SK-N-SH treated with all-trans-retinoic acid at 6 μM for 48 hours (cell line): Measurements from ENCODE around the gene IRS2.

Experiments
- ATAC-seq: fragments of 200-7000 bp; cut with Tn5 transposase; 3 replicates; pipeline ENCODE4 v1.9.1; 2020; ENCODE audit warnings: mild to moderate bottlenecking, moderate library complexity
- ARNTL ChIP-seq: fragments of 450-650 bp; formaldehyde crosslinking; IDR thresholded peaks from 2 replicates; pipeline ENCODE4 v1.5.0; 2020; ENCODE audit warnings: low read depth, mild to moderate bottlenecking, moderate library complexity, borderline replicate concordance
- BACH2 ChIP-seq: fragments of 250-450 bp; sonication (Bioruptor Pico); IDR thresholded peaks from 2 replicates; pipeline ENCODE4 v1.9.0; 2021; ENCODE audit warnings: mild to moderate bottlenecking, borderline replicate concordance
- CSRNP3 ChIP-seq: fragments of 250-450 bp; sonication (Bioruptor Pico); IDR thresholded peaks from 2 replicates; pipeline ENCODE4 v1.5.1; 2021; ENCODE audit warnings: mild to moderate bottlenecking, moderate library complexity
- ESRRG ChIP-seq: fragments of 250-450 bp; sonication (Bioruptor Pico); IDR thresholded peaks from 2 replicates; pipeline ENCODE4 v1.6.1; 2021; ENCODE audit warnings: mild to moderate bottlenecking
- GLIS3 ChIP-seq: fragments of 250-450 bp; sonication (Bioruptor Pico); IDR thresholded peaks from 2 replicates; pipeline ENCODE4 v1.5.0; 2020; ENCODE audit warnings: mild to moderate bottlenecking, moderate library complexity
- ISL1 ChIP-seq: fragments of 250-450 bp; sonication (Bioruptor Pico); IDR thresholded peaks from 2 replicates; pipeline ENCODE4 v2.1.2; 2022; ENCODE audit warnings: mild to moderate bottlenecking, moderate library complexity
- OSR1 ChIP-seq: fragments of 250-450 bp; sonication (Bioruptor Pico); IDR thresholded peaks from 2 replicates; pipeline ENCODE4 v1.8.0; 2022; ENCODE audit warnings: moderate library complexity, mild to moderate bottlenecking, inconsistent platforms
- PPARA ChIP-seq: fragments of 250-450 bp; sonication (Bioruptor Pico); IDR thresholded peaks from 2 replicates; pipeline ENCODE4 v1.5.0; 2020; ENCODE audit warnings: mild to moderate bottlenecking, borderline replicate concordance
- RARB ChIP-seq: fragments of 250-450 bp; sonication (Bioruptor Pico); IDR thresholded peaks from 2 replicates; pipeline ENCODE4 v1.8.0; 2021; ENCODE audit warnings: mild to moderate bottlenecking, moderate library complexity
- SNAI2 ChIP-seq: fragments of 250-450 bp; sonication (Bioruptor Pico); IDR thresholded peaks from 2 replicates; pipeline ENCODE4 v1.5.0; 2020; ENCODE audit warnings: mild to moderate bottlenecking, moderate library complexity
- TCF4 ChIP-seq: fragments of 250-450 bp; sonication (Bioruptor Pico); IDR thresholded peaks from 2 replicates; pipeline ENCODE4 v1.8.0; 2021; ENCODE audit warnings: mild to moderate bottlenecking, moderate library complexity, borderline replicate concordance
- TOX ChIP-seq: fragments of 250-450 bp; sonication (Bioruptor Pico); IDR thresholded peaks from 2 replicates; pipeline ENCODE4 v1.8.0; 2021; ENCODE audit warnings: mild to moderate bottlenecking, moderate library complexity, borderline replicate concordance
- ZC3H10 ChIP-seq: fragments of 250-450 bp; sonication (Bioruptor Pico); IDR thresholded peaks from 2 replicates; pipeline ENCODE4 v1.5.1; 2021; ENCODE audit warnings: mild to moderate bottlenecking, moderate library complexity
- ZFP3 ChIP-seq: fragments of 250-450 bp; sonication (Bioruptor Pico); IDR thresholded peaks from 2 replicates; pipeline ENCODE4 v1.5.0; 2020; ENCODE audit warnings: mild to moderate bottlenecking, moderate library complexity
- ZFP30 ChIP-seq: fragments of 450-650 bp; formaldehyde crosslinking; IDR thresholded peaks from 2 replicates; pipeline ENCODE4 v1.5.0; 2022; ENCODE audit warnings: mild to moderate bottlenecking, moderate library complexity
- ZNF565 ChIP-seq: fragments of 450-650 bp; formaldehyde crosslinking; conservative IDR thresholded peaks from 2 replicates; pipeline ENCODE4 v1.5.0; 2020; ENCODE audit warnings: low read depth, mild to moderate bottlenecking, moderate library complexity
- ZNF70 ChIP-seq: fragments of 450-650 bp; formaldehyde crosslinking; IDR thresholded peaks from 2 replicates; pipeline ENCODE4 v1.5.0; 2020; ENCODE audit warnings: mild to moderate bottlenecking, moderate library complexity
- ZNF8 ChIP-seq: fragments of 450-650 bp; formaldehyde crosslinking; IDR thresholded peaks from 2 replicates; pipeline ENCODE4 v1.5.0; 2020; ENCODE audit warnings: mild to moderate bottlenecking, moderate library complexity
- TF ChIP-seq, protein P1 (sequence below): fragments of 250-450 bp; sonication (Bioruptor Pico); IDR thresholded peaks from 2 replicates; pipeline ENCODE4 v1.5.0; 2020; ENCODE audit warnings: mild to moderate bottlenecking, moderate library complexity
- TF ChIP-seq, protein P2 (sequence below): fragments of 250-450 bp; sonication (Bioruptor Pico); IDR thresholded peaks from 2 replicates; pipeline ENCODE4 v1.8.0; 2021; ENCODE audit warnings: low read depth, mild to moderate bottlenecking, moderate library complexity, borderline replicate concordance
- TF ChIP-seq, protein P3 (sequence below): fragments of 250-450 bp; sonication (Bioruptor Pico); IDR thresholded peaks from 2 replicates; pipeline ENCODE4 v1.8.0; 2020; ENCODE audit warnings: mild to moderate bottlenecking, moderate library complexity, borderline replicate concordance

The IRS2 gene

GRCh38 chr13:109717686-109718085 lies 68.7 kb downstream of the IRS2 start:
- TF ChIP-seq, protein P1, sequence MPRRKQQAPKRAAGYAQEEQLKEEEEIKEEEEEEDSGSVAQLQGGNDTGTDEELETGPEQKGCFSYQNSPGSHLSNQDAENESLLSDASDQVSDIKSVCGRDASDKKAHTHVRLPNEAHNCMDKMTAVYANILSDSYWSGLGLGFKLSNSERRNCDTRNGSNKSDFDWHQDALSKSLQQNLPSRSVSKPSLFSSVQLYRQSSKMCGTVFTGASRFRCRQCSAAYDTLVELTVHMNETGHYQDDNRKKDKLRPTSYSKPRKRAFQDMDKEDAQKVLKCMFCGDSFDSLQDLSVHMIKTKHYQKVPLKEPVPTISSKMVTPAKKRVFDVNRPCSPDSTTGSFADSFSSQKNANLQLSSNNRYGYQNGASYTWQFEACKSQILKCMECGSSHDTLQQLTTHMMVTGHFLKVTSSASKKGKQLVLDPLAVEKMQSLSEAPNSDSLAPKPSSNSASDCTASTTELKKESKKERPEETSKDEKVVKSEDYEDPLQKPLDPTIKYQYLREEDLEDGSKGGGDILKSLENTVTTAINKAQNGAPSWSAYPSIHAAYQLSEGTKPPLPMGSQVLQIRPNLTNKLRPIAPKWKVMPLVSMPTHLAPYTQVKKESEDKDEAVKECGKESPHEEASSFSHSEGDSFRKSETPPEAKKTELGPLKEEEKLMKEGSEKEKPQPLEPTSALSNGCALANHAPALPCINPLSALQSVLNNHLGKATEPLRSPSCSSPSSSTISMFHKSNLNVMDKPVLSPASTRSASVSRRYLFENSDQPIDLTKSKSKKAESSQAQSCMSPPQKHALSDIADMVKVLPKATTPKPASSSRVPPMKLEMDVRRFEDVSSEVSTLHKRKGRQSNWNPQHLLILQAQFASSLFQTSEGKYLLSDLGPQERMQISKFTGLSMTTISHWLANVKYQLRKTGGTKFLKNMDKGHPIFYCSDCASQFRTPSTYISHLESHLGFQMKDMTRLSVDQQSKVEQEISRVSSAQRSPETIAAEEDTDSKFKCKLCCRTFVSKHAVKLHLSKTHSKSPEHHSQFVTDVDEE (CRISPR knock-in tag) = no peak
- TF ChIP-seq BACH2 (CRISPR knock-in tag) = no peak
- no peak for ATAC-seq

DNA sequence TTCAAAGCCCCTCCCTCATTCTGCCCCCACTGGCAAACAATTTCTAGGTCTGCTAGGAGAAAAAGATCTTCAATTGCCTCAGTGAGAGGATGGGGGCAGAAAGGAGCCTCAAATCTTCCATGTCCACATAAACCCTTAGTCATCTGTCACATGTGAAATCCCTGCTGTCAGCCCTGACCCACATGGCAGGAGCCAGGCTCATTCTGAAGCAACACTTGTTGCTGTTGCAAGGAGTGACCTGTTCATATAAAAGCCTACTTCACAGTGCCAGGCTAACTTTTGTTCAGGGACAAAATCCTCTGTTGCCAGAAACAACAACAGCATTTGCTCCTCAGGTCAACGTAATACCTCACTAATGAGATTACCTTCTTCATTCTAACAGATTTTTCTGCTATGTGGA lies 70.5 kb downstream of the IRS2 start:
- ATAC-seq = no peak
- TF ChIP-seq, protein P1 (CRISPR knock-in tag) = no peak
- TF ChIP-seq, protein P2, sequence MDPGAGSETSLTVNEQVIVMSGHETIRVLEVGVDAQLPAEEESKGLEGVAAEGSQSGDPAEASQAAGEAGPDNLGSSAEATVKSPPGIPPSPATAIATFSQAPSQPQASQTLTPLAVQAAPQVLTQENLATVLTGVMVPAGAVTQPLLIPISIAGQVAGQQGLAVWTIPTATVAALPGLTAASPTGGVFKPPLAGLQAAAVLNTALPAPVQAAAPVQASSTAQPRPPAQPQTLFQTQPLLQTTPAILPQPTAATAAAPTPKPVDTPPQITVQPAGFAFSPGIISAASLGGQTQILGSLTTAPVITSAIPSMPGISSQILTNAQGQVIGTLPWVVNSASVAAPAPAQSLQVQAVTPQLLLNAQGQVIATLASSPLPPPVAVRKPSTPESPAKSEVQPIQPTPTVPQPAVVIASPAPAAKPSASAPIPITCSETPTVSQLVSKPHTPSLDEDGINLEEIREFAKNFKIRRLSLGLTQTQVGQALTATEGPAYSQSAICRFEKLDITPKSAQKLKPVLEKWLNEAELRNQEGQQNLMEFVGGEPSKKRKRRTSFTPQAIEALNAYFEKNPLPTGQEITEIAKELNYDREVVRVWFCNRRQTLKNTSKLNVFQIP (CRISPR knock-in tag) = no peak
- no peak for TF ChIP-seq TCF4
- TF ChIP-seq ARNTL = no peak
- no peak for TF ChIP-seq OSR1
- TF ChIP-seq ZFP3 (CRISPR knock-in tag) = no peak
- TF ChIP-seq CSRNP3 = no peak
- TF ChIP-seq ISL1 = no peak
- TF ChIP-seq, protein P3, sequence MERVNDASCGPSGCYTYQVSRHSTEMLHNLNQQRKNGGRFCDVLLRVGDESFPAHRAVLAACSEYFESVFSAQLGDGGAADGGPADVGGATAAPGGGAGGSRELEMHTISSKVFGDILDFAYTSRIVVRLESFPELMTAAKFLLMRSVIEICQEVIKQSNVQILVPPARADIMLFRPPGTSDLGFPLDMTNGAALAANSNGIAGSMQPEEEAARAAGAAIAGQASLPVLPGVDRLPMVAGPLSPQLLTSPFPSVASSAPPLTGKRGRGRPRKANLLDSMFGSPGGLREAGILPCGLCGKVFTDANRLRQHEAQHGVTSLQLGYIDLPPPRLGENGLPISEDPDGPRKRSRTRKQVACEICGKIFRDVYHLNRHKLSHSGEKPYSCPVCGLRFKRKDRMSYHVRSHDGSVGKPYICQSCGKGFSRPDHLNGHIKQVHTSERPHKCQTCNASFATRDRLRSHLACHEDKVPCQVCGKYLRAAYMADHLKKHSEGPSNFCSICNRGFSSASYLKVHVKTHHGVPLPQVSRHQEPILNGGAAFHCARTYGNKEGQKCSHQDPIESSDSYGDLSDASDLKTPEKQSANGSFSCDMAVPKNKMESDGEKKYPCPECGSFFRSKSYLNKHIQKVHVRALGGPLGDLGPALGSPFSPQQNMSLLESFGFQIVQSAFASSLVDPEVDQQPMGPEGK = no peak
- TF ChIP-seq ESRRG (CRISPR knock-in tag) = no peak
- no peak for TF ChIP-seq BACH2 (CRISPR knock-in tag)
- no peak for TF ChIP-seq ZFP30
- no peak for TF ChIP-seq RARB (CRISPR knock-in tag)
- TF ChIP-seq TOX (CRISPR knock-in tag) = no peak
- TF ChIP-seq ZNF565 (CRISPR knock-in tag) = no peak
- TF ChIP-seq SNAI2 = no peak
- TF ChIP-seq ZNF8 (CRISPR knock-in tag) = no peak

DNA sequence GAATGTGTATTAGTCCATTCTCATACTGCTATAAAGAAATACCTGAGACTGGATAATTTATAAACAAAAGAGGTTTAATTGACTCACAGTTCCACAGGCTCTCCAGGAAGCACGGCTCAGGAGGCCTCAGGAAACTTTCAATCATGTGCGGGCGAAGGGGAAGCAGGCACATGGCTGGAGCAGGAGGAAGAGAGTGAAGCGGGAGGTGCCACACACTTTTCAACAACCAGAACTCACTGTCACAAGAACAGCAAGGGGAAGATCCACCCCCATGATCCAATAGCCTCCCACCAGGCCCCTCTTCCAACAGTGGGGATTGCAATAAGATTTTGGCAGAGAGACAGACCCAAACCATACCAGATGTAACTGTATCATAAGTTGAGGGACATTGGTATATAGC lies 72.7 kb downstream of the IRS2 start:
- ATAC-seq = no peak
- TF ChIP-seq ZNF8 (CRISPR knock-in tag) = no peak
- TF ChIP-seq BACH2 (CRISPR knock-in tag) = no peak
- no peak for TF ChIP-seq ESRRG (CRISPR knock-in tag)
- no peak for TF ChIP-seq ZFP30
- TF ChIP-seq SNAI2 = no peak
- TF ChIP-seq ZC3H10 = no peak
- TF ChIP-seq ZNF70 (CRISPR knock-in tag) = no peak
- TF ChIP-seq OSR1 = no peak
- TF ChIP-seq ISL1 = no peak
- no peak for TF ChIP-seq PPARA (CRISPR knock-in tag)
- TF ChIP-seq GLIS3 (CRISPR knock-in tag) = no peak
- TF ChIP-seq ZFP3 (CRISPR knock-in tag) = no peak
- no peak for TF ChIP-seq TCF4
